ENCODE results near the gene TSHZ1.

DNA sequence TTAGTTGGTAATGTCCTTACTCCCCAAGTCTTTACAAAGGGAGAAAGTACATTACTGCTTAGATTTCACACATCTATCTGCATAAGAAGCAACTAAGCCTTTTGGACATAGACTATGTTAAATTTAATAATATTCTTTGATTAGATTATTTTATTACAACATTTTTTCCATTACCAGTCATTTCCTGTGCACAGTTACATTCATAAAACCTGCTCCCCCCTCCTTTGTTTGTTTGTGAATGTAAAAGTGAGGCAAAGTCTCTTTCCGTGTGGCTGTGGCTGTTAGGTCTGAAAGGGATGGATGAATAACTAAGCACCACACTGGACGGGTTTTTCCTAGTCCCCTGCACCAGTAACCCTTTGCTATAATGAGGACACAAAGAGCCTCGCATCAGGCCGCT is 11.3 kb upstream of the TSHZ1 start:
- TF ChIP-seq POLR2A (IDR thresholded peaks at IDR 0.05; ENCODE audit: low read depth) (no peak), POLR2AphosphoS5 (IDR thresholded peaks at IDR 0.05) (no peak)
- TF ChIP-seq, protein P1, sequence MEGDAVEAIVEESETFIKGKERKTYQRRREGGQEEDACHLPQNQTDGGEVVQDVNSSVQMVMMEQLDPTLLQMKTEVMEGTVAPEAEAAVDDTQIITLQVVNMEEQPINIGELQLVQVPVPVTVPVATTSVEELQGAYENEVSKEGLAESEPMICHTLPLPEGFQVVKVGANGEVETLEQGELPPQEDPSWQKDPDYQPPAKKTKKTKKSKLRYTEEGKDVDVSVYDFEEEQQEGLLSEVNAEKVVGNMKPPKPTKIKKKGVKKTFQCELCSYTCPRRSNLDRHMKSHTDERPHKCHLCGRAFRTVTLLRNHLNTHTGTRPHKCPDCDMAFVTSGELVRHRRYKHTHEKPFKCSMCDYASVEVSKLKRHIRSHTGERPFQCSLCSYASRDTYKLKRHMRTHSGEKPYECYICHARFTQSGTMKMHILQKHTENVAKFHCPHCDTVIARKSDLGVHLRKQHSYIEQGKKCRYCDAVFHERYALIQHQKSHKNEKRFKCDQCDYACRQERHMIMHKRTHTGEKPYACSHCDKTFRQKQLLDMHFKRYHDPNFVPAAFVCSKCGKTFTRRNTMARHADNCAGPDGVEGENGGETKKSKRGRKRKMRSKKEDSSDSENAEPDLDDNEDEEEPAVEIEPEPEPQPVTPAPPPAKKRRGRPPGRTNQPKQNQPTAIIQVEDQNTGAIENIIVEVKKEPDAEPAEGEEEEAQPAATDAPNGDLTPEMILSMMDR (IDR thresholded peaks at IDR 0.05) = no peak
